Activated naive CD4-positive, alpha-beta T cell treated with anti-CD3 and anti-CD28 coated beads, Interleukin-2, amount 50 U/mL, for 16 hours (primary cell): ENCODE measurements around the gene ARL4D.

Experiments
- DNase-seq: peaks from one replicate; pipeline ENCODE4 v3.0.0-alpha.2; 2020

ARL4D gene

DNA sequence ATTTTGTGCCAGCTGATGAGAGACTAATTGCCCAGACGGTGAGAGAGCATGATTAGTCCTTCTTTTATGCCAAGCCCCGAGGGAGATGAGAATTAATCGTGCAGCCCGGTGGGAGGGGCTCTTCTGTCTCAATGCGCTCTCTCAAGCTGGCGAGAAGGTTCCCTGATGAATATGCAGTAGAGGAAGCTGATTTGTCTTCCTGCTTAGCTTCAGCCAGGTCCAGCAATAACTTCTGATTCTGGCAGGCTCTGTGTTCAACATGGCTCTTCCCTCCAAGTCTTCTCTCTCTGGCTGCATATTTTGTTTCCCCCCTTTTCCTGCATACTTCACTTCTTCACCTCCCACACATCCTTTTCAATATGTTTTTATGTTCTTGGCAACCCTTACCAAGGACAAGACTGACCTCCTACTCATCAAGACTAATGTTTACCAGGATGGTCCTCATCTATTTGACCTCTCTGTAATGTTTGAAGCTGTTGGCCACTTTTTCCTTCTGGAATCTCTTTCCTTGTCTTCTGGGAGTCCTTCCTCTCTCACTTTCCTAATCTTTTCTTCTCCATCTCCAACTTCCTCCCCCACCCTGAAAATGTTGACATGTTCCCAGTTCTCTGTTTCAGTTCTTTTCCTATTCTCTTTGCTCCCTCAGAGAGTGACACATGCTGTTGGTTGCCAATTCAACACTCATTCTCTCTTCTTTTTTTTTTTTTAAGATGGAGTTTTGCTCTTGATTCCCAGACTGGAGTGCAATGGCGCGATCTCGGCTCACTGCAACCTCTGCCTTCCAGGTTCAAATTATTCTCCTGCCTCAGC, 33.1 kb downstream of the ARL4D start:
- DNase-seq = no peak

DNA sequence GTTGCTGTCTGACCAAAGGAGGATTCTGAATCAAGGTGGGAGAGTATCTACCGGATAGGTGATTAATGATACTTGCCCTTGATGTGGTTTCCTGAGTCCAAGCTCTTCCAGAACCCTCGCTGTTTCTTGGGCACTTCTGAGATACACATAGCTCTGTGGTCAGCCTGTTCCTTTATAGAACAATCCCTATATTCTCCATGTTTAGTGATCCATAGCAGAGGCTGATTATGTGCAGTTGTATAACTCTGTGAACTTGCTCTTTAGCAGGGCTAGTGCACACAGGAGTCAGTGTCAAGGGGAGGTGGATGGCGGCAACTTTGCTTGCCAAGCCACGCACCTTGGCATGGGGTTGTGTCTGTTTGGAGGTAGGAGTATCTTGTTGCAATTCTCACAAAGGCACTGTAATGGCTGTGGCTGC, 36.1 kb downstream of the ARL4D start:
- no peak for DNase-seq

DNA sequence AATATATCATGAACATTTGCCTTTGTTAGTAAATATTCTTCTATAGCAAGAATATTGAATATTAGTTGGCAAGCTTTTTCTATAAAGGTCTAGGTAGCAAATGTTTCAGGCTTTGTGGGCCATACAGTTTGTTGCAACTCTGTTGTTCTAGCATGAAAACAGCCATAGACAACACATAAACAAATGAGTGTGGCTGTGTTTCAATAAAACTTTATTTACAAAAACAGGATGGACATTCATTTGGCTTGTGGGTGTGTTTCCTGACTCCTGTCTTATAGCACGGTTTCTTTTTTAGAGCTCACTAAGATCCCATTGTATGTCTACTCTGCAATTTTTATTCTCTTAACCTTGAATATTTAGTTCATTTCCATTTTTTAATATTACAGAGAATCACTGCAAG, 39.0 kb downstream of the ARL4D start:
- no peak for DNase-seq

DNA sequence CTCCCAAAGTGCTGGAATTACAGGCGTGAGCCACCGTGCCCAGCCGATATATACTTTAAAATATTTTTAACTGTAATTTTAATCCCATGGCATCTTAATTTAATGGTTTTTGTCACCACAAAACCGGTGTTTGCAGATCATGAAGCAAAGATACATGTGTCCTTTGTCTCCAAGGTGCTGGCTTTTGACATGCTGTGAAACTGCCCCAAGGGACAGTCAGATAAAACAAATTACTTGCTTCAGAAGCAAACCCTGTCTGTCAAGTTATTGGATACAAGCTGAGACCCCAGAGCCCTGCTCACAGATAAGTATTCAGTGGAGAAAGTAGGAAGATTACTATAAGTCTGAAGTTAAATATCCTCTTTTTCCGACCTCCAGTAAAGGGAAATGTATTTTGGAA, 39.8 kb downstream of the ARL4D start:
- no peak for DNase-seq

DNA sequence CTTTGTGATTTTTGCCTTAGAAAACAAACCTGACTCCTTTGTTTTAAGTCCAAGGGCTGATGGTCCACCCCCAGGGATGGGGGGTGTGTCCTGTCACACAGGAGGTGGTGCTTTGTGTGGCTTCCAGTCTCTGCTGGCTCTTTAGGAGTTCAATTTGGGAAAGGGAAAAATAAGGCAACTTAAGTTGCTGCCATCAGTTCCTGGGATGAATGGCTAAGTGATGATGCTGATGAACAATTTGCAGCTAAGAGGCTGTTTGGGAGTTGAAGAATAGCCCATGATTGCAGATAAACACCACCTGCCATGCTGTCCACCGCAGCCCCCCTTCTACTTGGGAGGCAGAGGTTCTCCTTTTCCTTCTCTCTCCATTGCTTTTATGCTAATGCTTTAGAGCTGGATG, 40.2 kb downstream of the ARL4D start:
- DNase-seq = no peak

DNA sequence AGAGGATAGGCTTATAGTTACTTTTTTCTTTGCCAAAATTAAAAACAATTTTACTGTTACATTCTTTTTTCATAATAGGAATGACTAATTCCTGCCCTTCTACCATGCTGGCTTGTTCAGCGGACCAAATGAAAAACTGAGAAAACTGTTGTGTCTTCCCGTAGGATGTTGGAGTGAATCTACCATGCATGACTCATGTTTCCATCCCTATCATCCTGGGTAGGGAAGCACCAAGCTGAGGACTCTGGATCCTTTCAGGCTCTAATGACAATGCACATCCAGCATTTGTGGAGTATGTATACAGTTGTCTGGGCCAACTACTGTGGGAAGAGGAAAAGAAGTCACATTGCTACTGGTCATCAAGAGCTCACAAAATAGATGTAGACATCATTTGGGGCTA, 43.9 kb downstream of the ARL4D start:
- no peak for DNase-seq

DNA sequence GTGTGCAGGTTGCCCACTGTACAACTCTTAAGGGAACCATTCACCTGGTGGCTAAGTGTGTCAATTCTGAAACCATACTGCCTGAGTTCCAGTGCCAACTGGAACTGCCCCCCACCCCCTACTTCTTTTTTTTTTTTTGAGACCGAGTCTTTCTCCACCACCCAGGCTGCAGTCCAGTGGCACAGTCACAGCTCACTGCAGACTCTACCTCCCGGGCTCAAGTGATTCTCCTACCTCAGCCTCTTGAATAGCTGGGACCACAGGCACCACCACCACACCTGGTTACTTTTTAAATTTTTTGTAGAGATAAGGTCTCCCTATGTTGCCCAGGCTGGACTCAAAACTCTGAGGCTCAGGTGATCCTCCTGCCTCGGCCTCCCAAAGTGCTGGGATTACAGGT, 44.6 kb downstream of the ARL4D start:
- DNase-seq = no peak

DNA sequence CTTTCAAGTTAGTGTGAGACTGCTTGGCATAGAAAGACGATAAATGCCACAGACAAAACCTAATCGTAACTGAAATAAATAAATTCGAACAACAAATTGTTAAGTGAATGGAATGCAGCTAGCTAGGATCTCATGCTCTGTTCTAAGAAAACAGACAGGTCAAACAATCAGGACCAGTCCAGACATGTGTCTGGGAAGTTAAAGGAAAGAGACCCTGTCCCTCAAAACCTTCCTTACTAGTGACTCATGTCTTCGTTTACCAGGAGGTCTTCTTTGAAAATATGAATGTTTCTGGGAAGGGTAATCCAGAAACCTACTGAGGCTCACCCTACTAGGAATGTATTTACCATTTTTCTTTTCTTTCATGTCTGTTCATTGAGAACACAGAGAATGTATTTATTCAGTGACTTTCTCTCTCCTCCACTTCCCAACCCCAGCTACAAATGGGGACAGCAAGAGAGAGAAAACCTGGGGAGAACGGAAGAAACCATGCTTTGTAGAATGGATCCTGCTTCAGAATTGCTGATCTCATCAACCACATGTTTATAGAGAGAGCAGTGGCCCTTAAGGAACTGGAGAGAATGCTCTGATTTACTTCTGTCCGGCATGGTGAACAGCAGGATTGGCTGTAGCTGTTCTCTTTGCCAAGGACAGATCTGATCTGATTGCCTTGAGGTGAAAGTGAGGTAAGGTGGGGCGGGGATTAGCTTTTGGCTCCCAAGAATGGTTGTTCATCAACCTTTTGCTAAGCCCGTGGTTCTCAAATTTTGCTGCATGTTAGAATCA, 45.6 kb downstream of the ARL4D start:
- no peak for DNase-seq

DNA sequence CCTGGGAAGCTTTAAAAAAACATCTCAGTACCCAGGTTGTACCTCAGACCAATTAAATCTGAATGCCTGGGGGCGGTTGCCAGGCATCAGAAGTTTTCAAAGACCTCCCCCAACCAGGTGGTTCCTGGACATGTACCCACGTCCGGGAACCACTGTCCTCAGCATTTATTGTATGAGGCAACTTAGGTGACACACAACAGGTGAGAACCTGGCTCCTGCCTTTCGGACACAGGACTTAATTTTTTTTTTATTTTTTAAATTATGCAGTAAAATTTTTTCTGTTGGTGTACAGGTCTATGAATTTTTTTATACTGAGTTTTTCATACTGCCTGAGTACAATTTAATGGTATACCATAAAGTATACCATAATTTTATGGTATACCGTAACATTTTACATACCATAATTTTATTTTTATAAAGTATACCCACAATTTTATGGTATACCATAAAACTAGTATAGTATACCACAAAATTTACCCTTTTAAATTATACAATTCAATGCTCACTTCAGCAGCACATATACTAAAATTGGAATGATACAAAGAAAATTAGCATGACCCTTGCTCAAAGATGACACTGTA, 46.3 kb downstream of the ARL4D start:
- no peak for DNase-seq

DNA sequence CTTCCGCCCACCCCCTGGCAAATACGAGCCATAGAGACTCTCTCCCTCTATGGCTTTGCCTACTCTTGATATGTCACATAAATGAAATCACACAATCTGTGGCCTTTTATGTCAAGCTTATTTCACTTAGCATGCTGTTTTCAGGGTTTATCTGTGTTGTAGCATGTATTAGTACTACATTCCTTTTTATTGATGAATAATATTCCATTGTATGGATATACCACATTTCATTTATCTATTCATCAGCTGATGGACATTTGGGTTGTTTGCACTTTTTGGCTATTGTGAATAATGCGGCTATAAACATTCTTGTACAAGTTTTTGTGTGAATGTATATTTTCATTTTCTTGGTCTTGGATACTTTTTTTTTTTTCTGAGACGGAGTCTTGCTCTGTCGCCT, 48.0 kb downstream of the ARL4D start:
- DNase-seq = no peak

DNA sequence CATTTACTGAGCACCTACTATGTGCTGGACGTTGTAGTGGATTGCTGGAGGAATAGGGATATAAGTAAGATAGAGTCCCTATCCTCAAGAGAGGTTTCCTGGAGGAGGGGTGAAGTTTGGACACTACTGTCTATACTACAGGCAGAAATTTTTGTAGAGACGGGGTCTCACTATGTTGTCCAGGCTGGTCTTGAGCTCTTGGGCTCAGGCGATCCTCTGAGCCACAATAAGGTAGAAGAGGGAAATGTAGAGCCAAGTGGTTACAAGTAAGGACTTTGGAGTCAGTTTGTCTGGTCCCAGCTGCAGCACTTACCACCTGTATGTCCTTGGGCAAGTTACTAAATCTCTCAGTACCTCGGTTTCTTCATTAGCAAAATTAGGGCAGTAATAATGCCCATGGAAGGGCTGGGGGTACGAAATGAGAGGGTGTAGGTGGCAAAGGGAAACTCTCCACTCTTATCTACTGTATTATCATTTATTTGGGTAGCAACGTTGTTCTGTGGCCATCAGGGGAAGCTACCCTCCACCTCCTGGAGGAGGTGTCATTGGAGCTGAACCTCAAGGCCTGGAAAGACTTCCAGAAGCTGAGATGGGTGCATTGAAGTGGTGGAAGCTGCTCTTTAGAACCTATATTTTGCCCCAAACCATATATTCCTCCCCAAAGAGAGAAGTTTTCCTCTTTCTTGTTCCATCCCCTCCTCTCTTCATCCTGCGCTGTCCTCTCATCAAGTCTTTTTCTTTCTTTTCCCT, 50.1 kb downstream of the ARL4D start:
- DNase-seq = no peak

DNA sequence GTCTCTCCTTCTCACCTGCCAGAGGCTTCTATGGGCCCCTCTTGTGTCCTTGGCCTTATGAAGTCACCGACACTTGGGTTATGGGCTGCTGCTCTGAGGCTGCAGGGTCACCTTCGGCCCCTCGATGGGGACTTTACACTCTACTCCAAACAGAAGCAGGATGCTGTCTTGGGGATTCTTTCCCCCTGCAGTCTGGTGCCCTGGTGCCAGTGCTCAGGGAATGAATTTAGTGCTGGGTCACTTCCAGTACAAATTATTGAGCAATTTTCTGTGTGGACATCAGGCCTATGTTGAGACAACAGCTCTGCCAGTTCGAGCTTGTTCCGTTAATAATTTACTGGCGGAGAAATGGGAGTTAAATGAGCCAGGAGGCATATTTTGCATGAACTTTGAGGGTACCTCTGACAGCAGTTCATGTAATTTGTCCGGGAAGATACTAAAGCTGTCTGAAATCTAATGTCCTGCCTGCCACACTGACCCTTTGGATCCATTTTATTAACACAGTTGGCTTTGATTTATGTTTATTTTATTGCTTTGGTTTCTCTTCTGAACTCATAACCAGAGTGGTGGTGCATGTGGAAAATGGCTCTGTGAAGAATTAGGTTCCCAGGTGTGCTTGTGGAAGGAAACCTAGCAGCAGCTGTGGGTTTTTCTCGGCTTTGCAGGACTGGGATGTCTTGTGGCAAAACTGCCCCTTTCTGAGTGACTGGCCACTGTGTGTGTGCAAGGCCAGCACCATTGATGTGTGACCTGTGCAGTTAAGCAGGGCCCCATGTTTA, 50.9 kb downstream of the ARL4D start:
- no peak for DNase-seq
